ENCODE data around the gene SMYD3.
A peak's percentile ranks its signal among the peaks of the same experiment; 100 is the strongest.

Gene SMYD3

DNA sequence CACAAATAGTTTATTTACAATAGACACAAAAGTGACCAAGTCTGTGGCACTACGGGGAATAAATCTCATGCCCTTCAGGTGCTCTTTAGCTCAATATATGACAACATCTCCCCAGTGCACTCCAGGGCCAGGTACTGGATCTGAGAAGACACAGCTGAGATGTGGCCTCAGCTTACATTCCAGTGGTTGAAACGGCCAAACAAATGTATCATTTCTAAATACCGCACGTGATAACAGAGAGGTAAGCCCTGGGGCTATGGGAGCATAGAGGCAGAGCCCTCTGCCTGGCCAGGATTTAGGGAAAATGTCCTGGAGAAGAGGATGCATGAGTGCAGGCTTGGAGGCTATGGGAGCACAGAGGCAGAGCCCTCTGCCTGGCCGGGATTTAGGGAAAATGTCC is 630.5 kb downstream of the SMYD3 start:
- DNase-seq, result no peak

DNA sequence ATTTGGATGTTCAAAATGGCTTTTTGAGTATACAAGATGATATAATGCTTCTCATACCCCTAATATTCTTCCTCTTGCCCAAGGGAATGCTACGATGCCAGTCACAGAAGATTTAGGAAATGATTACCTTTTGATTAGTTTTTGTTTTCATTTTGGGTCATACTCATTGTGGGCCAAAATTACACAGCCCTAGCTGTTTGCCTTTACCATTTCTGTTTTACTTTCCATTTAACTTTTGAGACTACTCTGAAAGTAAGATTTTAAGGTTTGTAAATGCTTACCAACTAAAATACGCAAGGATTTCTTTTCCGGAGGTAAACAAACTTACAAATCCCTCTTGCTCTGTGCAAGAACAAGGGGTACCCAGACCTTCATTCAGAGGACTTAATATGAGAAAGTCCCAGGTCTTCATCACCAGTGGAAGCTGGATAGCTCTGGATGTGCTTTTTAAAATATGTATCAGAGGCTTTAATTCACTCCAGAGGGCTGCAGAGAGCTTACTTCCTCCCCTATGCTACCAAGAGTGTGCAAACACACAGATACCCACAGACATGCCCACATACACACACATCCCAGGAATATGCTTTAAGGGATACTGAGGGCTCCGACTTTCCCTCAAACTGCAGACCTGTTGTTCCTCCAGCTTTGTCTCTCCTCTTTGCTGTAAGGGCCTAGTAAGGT is 631.4 kb downstream of the SMYD3 start:
- no peak for DNase-seq

DNA sequence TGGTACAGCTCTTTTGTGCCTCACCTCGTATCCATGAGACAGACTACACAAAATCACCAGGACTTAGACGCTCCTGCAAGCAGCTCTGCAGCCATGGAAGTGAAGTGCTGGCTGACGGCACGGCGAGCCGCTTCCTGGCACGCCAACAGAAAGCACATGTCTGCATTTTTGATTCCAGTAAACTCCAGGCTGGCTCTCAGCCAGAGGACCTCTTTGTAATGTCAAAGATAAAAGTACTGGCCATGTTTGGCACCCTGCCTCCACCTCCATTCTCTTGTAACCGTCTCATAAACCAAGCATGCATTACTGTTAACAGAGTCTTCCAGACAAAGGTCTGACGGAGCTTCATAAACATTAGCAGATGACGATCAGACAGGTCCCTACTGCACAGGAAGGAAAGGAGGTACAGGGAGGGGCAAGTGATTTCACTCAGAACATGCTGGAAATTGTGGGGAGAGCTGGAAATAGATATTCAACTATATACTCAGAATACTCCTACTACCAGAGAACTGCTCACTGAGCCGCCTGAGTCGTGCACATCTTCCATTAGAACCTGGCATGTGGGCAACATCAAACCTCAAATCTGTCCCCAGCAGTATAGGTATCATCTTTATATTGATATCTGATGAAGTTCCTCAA is 632.0 kb downstream of the SMYD3 start:
- DNase-seq, result no peak

DNA sequence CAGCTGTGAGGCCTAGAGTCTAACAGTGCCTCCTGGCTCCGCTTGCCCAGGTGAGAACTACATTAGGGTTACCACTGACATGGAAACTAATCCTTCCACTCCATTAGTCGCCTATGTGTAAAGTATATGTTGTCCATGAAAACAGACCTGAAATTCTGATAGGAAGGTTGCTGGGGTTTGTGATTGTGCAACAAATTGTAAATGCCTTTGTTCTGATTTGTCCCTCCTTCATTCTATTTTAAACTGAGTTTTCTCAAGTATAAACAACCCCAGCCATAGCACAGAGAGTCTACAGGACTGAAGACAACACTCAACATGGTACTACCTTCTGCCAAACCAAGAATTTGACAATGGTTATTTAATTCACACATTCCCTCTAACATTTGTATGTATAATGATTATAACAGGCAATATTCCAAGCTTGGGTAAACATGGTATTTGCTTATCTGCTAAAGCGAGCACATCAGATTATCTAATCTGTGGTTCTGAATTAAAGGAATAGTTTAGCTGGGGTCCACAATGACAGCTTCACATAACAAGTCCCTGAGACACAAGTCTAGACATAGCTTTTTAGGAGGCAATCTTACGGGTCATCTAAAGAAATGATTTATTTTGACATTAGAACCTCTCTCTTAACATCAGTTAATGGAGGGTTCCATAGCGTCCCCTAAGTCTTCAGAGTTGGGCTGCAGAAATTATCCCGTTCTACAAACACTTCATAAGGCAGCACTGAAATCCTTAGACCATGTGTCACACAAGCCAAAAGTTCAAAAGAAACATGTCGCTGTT is 633.0 kb downstream of the SMYD3 start:
- no peak for DNase-seq

DNA sequence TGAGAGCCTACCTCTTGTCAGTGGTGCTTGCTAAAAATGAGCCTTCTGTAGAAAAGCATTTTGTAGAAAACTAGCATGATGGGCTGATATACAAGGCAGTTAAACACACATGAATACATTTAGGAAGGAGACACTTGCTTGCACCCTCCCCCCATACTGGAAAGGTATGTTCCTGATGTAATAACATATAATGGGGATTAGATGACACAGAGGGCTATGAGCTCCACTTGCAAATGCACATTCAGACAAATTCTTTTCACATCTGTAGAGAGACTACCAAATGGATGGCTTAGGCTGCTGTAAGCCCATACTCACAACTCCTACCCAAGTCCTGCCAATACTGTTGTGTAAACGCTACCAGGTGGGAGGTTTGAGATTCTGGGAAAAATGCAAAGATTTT is 634.0 kb downstream of the SMYD3 start:
- DNase-seq, result no peak

DNA sequence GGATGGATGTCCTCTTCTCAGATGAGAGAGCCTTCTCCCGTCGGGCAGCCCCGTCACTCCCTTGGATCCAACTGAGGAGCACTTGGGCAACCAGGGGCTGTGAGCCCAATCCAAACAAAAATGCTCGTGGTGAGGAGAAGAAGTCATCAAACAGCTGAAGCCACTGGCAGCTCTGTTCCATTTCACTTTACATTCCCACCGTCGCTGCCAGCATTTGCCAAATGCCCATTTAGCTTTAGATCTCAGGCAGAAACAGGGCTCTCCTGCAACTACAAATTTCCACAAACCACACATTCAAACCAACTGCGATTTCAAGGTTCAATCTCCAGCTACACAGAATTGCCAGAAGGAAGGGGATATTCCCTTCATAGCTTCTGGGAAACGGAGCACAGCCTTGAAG is 634.6 kb downstream of the SMYD3 start:
- DNase-seq, result no peak

DNA sequence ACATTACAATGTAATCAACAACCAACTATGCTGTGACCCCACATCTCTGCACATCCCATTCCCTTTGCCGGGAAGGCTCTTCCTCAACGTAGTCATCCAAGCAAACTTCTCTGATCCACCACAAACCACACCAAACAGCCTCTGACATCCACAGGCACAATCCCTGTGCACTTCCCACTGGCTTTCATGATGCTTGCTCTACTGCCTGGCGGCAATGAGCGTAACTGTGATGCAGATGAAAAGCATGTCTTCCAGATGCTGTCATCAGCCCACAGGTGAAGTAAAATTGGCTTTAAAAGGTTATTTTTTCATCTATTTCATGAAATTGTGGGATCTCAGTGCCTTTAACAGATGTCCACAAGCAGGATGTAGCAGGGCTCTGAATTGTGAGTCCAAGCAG is 635.2 kb downstream of the SMYD3 start:
- no peak for DNase-seq

DNA sequence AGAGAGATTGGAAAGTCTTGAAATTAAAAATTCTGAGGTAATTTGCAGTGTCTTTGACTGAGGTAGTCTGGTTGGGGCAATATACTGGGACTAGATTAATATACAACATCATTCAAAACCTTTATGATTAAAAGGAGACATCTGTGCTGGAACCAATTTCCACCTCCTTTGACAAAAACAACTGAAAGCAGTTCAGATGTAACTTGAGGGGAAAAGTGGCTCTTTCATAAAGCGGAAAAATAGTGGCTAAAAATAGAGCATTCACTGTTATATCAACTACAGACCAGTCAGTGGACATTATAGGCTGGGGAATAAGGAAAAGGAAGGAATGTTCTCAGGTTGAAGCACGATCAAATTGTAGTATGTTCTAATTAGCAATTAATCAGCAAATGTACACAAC is 635.9 kb downstream of the SMYD3 start:
- no peak for DNase-seq

DNA sequence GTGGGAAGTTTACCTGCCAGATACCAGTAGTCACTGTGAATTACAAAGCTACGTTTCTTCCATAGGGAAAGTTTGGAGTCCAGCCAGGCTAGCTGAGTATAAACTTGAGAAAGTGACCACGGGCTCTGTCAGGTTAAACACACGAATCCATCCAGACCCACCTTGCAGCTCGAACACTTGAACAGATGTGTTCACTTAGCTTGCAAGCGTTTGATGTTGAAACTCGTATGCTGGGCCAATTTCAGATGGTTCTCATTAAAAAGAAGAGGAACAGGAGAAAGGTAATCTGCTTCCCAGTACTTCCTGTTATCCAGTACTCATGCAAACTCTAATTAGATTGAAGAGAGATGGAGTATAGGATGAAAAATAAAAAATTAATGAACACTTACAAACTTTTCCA is 636.4 kb downstream of the SMYD3 start:
- DNase-seq, result no peak

DNA sequence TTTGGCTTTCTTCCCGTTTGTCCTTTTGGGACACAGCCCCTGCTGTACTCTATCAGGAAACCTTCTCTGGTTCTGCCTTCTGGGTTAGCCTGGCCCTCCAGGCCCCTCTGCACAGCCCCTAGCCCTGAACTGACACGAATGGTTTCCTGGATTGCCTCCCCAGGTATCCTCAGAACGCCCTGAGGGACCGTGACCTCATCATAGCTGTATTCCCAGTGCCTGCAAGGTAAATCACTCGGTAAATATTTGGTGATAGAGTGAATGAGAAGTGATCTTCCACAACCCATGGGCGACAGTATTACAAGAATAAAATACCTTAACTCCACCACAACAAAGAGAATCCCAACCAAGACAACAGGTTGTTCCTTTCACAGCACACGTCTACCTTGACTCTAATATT is 637.2 kb downstream of the SMYD3 start:
- DNase-seq, result peak; percentile 59

DNA sequence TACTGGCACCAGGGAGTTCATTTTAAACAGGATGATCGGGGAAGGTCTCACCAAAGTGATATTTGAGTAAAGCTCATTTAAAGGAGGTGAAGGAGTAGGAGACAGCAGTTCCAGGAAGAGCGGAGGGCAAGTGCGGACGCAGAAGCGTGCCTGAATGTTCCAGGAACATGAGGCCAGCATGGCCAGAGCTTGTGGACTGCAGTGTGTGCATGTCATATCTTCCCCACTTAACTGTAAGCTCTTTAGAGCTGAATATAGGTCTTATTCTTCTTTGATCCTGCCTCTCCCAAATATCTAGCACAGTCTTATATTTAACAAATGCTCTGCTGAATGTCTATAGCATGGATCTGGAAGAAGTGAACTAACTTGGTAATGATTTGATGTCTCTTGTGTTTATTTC is 639.3 kb downstream of the SMYD3 start:
- no peak for DNase-seq

DNA sequence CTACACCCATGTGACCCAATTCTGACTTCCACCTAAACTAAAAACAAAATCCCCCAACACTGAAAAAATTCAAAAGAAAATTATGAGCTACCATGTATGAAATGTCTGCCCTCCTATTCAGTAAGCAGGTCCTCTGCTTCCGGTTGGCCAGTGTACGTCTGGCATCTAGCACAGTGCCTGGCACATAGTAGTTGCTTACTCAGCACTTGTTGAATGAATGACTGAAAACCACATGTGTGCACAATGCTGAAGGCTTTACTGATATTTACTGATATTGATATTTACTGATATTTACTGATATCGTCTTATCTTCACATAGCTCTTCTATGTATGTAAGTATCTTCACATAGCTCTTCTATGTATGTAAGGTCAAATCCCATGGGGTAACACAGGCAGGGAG is 642.2 kb downstream of the SMYD3 start:
- no peak for DNase-seq

DNA sequence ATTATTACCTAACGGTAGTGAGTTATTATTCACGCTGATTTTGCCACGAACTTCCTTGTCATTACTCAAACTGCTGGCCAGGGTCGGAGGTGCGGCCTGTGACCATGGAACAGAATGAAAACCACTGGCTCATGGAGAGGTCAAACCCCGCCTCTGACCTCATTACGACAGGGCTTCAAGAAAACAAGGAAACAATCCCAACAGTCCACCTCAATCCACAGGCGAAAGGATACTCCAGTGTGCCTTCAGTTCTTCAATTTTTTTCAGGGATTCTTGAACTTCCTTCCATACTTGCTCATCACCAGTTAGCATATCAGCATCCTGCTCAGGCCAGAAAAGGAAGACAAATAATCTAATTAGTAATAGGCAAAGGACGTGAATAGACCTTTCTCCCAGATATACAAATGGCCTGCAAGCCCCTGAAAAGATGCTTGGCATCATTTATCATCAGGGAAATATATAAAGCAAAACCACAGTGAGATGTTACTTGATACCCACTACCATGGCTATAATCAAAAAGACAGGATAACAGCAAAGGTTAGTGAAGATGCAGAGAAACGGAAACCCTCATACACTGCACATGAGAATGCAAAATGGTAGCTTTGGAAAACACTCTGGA is 643.4 kb downstream of the SMYD3 start:
- no peak for DNase-seq

DNA sequence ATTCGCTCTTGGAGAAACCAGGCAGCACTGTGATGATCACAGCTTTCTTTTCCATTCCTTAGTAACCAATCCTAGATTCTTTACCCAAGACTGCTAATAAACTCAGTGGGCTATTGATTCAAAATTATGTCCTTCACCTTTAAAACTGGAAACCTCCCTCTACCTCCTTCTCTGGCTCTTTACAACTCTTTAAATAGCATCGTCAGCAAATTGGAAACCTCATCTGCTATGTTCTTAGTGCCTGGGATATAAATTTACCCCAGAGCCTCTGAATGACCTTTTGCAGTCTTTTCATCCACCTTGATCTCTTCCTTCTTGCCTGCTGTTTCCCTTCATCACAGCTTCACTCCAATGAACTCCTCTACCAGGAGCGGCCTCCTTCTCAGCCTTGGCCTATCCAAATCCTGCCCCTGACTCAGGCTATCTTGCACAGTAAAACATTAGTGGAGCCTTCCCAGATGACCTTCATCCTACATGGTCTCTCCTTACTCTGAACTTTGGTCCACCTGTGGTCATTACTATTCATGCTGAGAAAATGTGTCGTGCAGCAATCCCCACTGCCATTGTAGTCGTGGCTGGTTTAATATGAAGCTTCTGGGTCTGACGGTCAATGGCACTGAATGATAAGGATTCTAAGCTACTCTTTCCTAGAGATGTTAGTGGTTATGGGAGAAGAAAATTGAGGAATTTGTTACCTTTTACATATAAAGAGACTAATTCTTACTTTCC is 644.1 kb downstream of the SMYD3 start:
- DNase-seq, result no peak

DNA sequence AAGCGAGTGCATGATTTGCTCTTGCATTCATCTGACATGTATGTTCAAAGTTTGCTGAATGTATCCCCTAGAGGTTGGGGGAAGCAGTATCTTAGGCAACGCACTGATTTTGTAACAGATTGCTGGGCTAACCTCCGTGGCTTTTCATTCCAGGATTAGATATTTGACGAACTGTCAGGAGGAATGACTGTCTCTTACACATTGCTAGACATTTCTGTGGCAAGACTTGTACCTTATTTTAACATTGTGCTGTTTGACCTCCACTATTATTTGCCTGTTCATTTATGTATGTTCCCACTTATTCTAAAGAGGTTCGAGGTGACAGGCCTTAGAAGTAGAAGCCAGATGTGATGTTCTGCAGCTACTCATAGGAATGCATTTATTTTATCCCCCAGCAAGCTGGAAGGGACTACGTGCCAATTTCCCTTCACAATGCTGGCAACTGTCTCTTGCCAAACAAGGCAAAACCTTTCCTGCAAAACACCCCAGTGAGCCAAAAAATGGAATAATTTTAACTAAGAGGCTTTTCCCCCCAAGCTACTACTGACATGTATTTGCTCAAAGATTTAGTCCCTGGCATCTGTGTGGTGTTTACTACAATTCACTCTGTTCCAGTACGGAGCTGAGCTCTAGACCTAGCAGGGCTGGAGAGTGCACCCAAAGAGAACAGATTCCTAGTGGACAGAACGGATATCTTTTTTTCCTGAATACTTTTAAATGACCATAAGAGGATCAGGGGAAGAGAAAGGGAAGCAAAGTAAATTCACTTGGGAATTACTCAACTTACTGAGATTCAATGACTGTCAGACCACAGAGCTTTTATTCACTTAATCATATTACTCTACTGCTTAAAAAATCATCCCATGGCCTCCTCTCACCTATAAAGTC is 646.2 kb downstream of the SMYD3 start:
- DNase-seq, result no peak

DNA sequence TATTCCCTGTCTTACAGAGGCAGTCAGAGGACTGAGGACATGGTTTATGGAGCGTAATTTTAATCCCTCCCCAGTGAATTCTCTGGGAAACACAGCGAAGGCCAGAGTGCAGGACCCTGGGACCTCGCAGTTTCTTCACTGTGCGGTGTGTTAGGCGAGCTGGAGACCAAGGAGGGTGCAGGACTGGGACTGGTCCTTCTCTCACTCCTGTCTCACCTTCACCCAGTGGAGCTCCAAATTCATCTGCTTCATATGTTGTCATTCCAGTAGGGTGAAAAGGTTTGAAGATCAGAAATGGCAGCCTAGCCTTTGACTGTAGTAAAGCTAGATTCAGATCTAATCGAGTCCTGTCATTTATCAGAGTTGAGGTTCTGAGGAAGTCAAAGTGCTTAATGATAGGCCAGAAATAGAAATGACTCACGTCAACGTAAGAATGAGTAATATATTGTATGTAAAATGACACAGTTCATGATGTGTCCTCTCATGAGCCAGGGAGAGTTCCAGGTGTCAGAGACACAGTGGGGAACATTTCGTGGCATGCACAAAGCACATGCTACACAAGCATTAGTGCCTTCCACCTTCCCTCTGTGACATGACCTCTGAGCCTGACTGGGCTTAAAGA is 647.5 kb downstream of the SMYD3 start:
- no peak for DNase-seq

DNA sequence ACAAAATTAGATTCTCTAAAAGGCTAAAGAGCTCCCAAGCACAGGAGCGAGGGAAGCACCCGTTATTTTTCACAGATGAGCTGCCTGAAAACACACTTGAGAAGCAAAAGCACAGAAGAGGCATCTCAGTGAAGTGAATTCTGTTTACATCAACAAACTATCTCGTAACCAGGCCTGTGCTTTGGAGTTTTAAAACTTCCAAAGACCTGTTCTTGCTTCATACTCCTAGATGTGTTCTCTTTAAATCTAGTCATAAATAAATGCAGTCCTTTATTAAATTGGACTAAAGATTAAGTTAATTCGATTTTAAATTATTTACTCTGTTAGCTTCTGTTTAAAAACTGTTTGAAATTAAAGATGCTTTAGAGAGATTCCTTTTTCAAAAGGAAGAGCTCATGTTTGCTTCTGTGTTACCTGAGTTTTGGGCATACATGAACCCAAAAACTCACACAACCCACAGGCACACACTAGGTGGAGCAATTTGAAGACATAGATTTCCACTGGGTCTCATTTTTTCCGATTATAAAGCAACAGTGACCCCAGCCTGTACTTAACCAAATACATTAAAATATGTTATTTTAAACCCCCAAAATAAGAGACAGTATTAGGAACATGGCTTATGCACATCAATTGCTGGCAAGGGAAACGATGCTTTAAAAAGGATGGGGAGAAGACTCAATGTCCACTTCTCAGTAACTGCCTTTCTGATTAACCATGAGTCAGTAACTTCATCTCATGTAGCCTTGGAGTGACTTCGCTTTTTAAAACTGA is 648.2 kb downstream of the SMYD3 start:
- no peak for DNase-seq

DNA sequence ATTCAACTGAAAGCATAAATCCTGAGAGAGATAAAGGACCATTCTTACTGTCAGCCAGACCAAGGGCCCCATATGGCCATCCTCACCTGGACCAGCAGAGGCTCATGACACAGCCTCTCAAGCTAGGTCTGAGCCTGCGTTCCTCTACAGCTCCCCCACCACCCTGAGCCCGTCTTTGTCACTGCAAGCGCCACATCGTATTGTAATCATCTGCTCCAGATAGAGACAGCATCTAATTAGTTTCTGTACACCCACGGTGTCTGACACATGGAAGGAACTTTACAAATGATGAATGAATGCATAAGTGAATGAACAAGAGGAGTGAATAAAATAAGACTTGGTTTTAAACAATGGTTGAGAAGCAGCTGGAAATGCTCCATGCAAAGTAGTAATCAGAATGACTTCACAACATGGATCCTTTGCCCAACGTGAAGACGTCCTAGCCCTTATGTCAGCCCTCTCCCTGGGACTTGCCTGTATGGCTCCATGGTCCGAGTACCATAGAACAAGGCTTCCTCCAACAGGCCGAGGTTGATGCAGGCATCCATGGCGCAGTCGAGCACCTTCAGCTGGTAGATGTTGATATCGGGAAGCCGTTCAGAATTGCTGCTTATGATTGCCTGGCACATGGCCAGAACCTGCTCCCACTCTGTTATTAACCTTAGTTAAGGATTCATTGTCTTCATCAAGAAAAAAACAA is 648.9 kb downstream of the SMYD3 start:
- no peak for DNase-seq

DNA sequence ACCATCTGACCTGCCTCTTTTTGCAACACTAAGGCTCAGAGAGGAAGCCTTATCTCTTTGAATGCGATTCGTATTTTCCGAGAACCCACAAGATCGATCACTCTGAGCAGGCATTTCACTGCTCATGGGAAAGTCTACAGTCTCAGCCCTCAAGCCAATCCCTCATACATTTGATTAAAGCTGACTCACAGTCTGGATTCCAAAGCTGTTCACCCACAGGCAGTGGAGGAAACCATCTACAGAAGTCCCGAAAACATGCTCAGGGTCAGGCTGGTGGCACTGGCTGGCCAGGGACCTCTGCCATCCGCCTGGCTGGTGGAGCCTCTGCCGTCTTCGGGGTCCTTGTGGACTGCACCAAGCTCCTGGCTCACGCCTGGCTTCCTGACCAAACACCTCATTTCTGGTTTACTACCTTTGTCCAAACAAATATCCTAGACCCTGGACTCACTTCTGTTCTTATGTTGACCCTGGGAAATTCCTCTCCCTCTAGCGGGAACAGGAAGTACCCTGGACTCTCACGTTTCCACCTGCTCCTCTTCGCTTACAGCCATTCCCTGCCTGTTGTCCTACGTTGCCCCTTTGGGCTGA is 650.0 kb downstream of the SMYD3 start:
- peak; percentile 83 for DNase-seq

Measured in islet precursor cell (in vitro differentiated cells).